Measurements from ENCODE around the gene TBCD.
"Not testable (repeated sequence)": the region's sequence is repeated elsewhere in the genome, so short reads cannot be mapped to it uniquely, and the experiment has no call there.

TBCD gene

DNA sequence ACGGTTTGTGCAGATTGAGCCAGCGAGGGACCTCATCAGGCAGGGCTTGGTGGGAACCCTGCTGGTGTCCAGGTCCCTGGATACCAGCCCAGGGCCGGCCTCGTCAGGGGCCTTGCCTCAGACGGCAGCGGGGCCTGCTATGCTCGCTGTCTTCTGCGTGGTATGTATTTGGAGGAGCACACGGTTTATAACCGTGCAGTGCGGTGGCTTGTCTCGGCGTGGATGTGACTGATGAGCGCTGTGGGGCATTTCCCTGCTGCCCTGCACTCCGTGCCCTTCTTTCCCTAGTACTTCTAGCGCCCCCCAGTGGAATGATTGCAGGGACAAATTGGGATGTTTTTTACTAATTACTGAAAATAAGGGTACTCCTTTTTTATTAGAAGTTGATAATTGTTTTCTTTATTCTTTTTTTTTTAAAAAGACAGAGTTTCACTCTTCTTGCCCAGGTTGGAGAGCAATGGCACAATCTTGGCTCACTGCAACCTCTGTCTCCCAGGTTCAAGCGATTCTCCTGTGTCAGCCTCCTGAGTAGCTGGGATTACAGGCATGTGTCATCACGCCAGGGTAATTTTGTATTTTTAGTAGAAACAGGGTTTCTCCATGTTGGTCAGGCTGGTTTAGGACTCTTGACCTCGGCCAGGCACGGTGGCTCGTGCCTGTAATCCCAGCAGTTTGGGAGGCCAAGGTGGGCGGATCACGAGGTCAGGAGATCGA, 15.3 kb downstream of the TBCD start:
- DNase-seq: no peak

DNA sequence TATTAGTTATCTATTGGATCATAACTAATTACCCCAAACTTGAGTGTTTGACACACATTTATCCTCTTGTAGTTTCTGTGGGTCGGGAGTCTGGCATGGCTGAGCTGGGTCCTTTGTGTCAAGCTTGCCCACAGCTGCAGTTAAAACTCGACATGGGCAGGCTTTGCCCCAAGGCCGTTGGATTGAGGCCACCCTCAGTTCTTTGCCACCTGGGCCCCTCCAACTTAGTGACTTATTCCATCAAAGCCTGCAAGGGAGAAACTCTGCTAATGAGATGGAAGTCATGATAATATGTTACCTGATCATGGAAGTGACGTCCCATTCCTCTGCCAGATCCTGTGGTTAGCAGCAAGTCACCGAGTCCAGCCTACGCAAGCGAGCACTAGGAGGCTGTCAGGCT, 17.2 kb downstream of the TBCD start:
- no peak for DNase-seq

DNA sequence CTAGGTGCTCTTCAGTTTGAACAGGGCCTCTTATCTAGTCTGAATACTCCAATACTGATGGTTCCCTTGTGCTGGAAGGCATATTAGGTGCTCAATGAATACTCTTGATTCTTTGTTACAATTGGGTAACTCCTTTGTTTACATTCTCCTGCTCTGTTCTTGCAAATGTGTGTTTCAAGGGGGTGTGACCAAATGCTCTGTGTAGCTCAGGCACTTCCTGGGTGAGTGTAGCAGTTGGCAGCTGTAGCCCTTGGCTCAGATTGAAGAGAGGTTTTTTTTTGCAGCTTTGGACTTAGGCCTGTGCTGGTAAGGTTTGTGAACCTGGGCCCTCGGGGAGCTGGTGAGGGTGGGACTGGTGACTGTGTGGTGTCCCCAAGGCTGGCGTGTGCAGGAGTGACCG, 20.2 kb downstream of the TBCD start:
- no peak for DNase-seq

DNA sequence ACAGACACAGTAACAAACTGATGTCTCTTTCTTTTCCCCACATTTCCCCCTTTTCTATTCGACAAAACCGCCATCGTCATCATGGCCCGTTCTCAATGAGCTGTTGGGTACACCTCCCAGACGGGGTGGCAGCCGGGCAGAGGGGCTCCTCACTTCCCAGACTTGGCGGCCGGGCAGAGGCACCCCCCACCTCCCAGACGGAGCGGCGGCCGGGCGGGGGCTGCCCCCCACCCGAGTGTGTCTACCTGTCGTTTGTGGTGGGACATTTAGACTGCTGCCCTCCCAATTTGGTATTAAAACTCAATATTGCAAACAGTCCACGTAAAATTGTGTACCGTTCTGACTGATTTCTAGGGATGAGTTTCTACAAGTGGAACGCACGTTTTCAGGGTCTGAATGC, 22.6 kb downstream of the TBCD start:
- not testable (repeated sequence) for DNase-seq

DNA sequence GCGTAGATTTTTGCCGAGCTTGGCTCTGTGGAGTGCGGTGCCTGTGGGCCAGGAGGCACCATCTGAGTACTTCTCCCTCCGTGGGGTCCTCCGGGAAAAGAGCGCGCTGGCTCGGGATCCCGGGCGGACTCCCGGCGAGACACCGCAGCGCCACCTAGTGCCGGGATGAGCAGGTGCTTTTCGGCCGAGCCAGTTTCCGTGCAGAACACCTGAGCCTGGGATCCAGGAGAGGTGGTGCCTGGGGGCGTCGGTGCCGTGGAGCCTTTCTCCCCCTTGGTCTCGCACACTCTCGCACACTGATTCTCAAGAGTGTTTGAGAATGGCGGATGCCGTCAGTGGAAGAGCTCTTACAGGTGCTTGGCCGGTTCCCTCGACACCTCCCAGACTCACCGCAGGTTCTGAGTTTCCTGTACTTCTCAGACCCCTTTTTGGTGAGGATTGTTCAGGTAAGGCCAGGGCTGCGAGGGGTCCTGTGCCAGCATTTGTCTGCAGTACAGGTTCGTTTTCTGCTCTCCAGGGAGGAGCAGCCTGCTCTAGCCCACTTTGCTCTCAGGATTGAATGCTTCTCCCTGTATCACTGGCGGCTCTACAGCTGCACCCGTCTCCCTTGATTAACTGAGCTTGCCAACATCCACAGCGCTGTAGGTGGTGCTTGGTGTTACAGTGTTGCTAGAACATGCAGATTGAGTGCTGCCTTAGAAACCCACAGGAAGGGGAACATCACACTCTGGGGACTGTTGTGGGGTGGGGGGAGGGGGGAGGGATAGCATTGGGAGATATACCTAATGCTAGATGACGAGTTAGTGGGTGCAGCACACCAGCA, 23.3 kb downstream of the TBCD start:
- DNase-seq: peak; percentile 70

DNA sequence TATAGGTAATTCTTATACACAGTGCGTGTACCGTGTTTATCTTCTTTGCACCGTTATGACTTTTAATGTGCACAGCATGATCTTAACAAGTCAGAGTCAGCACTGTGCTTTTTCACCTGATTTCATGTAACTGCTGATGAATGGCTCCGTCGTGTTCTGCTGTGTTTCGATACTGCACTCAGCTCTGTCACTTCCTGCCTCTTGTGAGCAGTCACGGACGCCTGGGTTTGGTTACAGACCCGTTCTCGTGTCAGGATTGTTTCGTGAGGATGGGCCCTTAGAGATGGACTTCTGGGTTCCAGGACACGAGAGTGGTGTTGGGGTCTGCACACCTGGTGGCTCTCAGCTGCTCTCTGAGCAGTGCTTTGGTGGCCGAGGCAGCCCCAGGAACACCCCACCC, 24.6 kb downstream of the TBCD start:
- DNase-seq: no peak

DNA sequence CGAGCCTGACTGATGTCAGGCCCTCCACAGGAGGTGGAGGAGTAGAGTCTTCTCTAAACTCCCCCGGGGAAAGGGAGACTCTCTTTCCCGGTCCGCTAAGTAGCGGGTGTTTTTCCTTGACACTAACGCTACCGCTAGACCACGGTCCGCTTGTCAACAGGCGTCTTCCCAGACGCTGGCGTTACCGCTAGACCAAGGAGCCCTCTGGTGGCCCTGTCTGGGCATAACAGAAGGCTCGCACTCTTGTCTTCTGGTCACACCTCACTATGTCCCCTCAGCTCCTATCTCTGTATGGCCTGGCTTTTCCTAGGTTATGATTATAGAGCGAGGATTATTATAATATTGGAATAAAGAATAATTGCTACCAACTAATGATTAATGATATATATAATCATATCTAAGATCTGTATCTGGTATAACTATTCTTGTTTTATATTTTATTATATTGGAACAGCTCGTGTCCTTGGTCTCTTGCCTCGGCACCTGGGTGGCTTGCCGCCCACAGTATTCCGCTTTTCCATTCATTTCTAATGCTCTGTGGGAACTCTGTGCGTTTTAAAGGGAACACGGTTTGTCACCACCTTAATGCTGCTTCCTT, 26.0 kb downstream of the TBCD start:
- peak; percentile 15 for DNase-seq

DNA sequence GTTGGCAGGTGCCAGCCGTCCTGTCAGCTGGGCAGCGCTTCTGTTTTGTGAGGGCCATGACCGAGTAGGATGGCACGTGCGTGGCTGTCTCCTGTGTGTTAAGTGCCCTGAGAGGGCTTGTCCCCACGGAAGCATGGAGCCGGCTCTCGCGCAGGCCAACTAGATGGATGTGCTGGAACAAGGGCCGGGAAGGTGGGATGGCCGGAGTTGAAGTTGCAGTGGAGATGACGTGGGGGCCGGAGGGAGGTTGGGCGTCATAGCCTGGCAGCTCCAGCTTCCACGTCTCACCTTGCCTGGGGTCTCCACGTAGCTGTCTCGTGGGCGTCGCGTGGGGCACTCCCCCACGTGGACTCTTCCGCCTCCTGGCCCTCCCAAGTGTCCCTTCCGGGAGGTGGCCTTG, 27.7 kb downstream of the TBCD start:
- no peak for DNase-seq

DNA sequence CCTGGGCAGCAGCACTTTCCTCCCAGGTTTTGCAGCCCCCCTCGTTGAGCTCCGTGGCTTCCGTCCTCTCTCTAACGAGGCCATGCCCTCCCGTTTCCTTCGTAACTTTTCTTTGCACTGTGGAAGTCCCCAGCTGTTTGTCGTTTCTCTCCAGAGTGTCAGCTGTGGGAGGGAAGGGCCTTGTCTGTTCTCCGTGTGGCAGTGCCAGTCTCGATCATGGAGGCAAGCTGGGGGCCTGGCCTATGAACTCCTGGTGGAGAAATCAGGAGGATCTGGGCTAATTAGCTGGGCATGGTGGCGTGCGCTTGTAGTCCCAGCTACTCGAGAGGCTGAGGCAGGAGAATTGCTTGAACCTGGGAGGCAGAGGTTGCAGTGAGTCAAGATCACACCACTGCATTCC, 28.3 kb downstream of the TBCD start:
- DNase-seq: no peak

DNA sequence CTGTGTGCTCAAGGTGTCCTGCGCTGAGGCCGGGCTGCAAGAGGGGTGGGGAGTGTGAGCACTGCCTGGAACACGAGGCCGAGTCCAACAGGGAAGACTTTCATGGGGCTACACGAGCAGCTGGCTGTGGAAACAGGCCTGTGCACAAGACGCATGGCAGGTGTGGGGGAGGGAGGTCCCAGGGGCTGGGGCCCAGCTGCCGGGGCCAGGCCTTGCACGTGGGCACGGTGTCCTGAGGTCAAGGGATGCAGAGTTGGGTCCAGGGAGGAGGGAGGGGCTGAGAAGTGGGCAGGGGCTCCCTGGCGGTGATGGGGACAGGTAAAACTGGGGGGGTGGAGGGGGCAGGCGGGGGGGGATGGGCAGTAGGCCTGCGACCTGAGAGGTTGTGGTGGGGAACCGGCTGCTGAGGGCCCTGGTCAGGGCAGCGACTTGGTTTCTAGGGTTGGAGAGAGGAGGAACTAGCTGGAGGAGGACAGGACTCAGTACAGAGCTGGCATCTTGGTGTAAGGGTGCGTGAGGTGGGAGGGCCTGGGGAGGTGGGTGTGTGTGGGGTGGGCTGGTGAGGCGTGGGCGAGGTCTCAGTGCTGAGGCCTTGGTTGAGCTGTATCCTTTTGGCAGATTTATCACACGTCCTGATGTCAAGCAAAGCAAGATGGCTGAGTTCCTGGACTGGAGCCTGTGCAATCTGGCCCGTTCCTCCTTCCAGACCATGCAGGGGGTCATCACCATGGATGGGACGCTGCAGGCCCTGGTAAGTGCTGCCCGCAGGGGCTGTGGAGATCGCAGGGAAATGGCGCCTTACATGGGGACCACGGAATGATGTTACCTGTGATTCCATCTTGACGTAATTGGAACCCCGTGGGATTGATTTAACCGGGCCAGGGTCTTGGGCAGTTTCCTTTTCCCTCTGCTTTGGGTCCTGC, 29.4 kb downstream of the TBCD start:
- DNase-seq: no peak

DNA sequence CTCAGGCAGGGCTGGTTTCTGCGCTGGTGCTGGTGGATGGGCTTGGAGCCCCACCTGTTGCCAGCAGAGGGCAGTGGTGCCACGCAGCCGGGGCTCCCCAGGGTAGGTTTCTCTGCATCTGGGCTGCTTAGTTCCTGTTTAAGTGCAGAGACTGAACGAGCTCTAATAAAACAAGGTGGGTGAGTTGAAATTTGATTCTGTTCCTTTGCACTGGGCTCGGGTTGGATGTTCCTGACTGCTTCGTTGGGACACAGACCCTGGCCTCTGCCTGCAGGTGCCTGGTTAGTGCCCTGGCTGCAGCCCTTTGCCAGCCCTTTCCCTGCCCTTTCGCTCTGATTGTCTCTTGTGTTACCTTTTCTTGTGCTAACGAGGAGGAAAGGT, 30.0 kb downstream of the TBCD start:
- DNase-seq: peak; percentile 67

DNA sequence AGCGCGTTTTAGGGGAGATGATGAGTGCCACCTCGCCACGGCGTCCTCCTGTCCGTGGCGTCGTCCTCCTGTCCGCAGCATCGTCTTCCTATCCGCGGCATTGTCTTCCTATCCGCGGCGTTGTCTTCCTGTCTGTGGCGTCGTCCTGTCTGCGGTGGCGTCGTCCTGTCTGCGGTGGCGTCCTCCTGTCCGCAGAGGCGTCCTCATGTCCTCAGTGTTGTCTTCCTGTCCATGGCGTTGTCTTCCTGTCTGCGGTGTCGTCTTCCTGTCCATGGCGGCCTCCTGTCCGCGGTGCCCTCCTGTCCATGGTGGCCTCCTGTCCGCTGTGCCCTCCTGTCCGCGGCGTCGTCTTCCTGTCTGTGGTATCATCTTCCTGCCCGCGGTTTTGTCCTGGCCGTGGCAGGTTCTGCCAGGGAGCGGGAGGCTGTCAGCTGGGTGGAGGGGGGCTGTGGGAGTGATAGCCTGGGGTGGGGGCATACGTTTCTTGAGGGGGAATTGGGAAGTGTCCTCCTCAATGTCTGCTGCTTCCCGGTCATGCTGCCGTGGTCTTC, 30.9 kb downstream of the TBCD start:
- no peak for DNase-seq

DNA sequence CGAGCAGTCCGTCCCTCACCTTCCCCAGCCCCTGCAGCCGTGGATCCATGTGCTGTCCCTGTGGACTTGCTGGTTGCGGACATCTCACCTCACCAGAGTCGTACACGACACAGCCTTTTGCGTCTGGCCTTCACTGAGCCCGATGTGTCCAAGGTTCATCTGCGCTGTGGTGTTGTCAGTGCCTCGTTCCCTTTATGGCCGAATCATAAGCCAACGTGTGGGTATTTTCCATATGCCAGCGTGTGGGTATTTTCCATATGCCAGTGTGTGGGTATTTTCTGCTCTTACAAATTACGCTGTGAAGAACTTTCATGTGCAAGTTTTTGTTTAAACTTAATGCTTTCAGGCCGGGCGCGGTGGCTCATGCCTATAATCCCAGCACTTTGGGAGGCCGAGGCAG, 31.6 kb downstream of the TBCD start:
- DNase-seq: no peak

DNA sequence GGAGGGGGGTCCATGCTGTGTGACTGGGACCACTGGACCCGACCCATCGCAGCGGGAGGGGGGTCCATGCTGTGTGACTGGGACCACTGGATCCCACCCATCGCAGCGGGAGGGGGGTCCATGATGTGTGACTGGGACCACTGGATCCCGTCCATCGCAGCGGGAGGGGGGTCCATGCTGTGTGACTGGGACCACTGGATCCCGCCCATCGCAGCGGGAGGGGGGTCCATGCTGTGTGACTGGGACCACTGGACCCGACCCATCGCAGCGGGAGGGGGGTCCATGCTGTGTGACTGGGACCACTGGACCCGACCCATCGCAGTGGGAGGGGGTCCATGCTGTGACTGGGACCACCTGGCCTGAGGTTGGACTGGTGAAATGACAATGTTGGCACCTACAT, 33.7 kb downstream of the TBCD start:
- DNase-seq: not testable (repeated sequence)

DNA sequence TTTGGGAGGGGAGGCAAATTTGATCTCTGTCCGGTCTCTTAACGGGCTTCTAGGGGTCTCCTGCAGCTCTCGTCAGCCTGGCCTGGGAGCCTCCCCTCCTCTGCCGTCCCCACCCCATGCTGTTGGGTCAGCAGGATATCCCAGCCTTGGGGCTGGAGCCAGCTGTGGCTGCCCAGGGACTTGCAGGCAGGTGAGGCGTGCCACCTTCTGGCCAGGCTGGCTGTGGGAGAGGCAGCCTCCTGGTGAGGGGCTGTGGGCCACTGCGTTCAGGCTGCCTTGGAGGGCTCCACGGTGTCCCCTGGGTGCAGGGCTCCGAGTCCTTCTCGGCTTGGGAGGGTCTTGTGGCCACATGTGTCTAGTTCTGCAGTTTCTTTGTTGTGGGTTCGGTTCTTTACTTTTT, 34.6 kb downstream of the TBCD start:
- DNase-seq: no peak

DNA sequence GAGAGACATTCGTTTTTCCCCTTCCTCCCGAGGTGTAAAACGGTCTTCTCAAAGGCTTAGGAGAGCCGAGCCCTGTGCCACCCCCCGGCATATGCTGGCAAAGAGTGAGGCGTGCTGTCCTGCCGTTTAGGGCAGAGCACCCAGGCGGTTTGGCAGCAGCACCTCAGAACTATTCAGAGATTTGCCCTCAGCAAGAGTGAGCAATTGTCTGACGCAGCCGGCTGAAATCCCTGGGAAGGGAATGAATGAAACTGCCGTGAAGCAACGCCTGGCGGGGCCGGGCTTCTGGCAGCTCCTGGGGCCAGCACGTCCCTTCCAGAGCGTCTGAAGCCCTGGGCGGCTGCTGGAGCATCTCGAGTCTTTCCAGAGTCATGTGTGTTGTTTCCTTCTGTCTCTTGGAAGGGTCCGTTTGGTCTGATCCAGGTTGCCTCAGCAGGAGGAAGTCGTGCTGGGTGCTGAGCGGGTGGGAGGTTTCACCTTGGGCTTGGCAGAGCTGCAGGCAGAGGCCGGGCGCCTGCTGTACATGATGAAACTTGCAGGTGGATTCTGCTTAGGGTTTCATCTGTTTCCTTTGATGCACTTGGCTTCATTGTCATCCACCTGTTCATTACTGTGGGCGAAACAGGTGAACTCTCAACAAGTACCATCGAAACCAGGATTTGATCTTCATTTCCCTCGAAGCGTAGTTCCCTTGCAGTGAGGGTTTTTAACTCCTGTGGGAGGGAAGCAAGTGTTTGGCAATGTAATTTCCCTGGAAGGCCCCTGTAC, 35.4 kb downstream of the TBCD start:
- peak; percentile 86 for DNase-seq

DNA sequence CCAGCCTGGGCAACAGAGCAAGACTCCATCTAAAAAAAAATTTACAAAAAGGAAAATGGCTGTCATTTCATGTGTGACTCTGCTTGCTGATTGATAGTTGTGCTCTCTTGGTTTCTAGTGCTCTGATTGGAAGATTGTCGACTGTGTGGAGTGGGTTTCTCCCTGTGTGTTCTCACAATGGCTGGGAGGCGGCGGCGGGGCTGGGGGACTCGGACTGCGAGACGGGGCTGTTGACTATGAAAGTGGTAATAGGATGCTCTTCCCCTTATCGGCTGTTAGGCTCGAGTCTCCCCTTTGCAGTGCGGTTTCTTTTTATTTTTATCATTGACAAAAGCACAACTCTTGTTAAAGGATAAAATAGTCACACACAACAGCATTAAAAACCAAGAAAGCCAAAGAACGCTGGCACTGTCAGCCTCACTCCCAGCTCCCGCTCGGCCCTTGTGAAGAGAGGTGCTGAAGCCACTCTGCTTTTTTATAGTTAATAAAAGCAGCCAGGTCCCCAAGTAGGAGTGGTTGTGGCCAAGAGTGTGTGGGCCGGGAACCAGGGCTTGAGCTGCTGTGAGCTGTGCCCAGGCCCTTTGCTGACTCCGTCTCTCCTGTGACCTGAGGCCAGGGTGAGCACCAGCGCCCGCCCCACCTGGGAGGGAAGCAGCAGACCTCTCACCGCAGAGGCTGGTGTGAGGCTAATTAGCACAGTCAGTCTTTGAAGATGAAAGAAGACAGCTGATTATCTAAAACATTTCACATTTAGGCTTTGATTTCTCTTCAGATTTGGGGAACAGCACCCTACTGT, 36.5 kb downstream of the TBCD start:
- DNase-seq: no peak

DNA sequence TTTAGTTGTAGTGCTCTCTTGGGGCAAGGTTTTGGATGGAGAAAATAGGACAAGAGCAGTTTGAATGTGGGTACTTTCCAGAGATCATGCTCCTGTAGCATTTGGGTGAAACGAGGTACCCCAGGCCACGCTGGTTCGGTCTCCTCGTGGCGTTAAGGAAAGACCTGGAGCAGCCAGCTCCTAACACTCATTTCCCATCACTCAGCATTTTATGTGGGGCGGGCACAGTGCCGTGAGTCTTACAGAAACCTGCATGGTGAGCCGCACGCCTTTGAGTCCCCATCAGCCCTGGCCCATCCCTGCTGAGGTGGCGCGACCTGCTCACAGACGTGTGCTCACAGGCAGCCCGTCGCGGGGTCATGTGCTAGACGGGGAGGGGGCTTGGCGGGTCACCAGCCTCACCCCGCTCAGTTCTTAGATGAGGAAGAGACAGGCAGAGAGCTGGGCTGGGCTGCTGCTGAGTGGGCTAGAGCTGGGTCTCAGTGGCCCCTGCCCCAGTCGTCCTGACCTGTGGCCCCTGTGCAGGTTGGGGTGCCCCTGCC, 37.3 kb downstream of the TBCD start:
- no peak for DNase-seq

DNA sequence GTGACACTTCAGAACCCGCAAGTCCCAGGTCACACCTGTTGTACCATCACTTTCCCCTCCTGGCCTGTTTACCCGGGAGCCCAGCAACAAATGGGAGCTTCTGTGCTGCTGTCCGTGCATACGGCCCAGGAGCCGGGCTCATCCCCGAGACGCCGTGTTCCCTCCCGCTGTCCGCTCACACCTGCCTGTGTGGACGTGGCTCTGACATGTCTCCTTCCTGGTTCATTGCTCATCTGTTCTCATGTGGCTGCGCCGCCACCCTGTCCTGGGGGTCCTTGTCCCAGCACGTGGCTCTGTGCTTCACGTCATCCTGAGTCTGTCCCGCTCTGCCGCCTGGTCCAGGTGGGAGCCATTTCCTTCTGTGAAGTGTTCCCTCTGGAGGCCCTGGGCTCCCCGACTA, 37.9 kb downstream of the TBCD start:
- no peak for DNase-seq

DNA sequence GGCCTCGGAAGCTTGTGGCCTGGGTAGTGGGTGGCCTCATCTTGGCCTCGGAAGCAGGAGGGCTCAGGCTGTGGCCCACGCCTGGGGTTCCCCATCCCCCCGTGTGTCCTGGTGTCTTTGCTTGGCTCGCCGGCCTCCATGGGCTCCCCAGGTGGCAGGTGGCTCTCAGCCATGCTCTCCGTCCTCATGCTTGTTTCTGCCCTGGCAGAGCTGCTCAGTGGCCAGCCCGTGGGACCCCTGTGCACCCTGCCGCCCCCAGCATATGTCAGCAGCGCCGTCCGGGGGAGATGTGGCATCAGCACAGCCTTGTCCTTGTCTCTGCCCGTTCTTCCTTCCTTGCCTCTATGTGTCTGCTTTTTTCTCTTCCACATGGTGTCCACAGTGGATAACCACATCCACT, 38.5 kb downstream of the TBCD start:
- no peak for DNase-seq

DNA sequence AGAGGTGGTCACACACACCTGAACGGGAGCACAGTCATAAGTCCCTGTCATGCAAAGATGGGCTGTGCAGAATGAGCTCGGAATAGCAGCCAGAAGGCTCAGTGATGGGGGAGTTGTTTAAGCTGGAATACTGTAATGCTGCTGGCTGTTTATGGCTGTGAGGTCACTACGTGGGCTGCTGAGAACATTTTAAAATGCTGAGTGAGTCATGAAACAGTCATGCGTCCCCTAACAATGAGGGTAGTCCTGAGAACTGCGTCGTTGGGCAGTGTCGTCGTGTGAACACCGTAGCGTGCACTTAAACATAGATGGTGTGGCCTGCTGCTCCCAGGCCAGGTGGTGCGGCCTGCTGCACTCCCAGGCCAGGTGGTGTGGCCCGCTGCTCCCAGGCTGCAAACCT, 39.7 kb downstream of the TBCD start:
- DNase-seq: no peak

Data from NCI-H2171 treated with DMSO at 0.1 percent for 48 hours (cell line).